ENCODE data around the gene AMPH. TPM values are rescaled to one million over a fixed set of nuclear protein-coding genes. Genes with fewer than 3 reads are reported as not detected.
"Not testable (repeated sequence)": the region's sequence is repeated elsewhere in the genome, so short reads cannot be mapped to it uniquely, and the experiment has no call there.

Gene AMPH
- polyA plus RNA-seq, 3 donors = 15.1 to 17.4 (median 16.4) TPM

GRCh38 chr7:38629651-38630510 is 1.3 kb downstream of the AMPH start:
- DNase-seq (ENCODE audit: low read depth in 3 of 3, low spot score in 2 of 3) = peak in 1 of 3 donors; percentile 7

DNA sequence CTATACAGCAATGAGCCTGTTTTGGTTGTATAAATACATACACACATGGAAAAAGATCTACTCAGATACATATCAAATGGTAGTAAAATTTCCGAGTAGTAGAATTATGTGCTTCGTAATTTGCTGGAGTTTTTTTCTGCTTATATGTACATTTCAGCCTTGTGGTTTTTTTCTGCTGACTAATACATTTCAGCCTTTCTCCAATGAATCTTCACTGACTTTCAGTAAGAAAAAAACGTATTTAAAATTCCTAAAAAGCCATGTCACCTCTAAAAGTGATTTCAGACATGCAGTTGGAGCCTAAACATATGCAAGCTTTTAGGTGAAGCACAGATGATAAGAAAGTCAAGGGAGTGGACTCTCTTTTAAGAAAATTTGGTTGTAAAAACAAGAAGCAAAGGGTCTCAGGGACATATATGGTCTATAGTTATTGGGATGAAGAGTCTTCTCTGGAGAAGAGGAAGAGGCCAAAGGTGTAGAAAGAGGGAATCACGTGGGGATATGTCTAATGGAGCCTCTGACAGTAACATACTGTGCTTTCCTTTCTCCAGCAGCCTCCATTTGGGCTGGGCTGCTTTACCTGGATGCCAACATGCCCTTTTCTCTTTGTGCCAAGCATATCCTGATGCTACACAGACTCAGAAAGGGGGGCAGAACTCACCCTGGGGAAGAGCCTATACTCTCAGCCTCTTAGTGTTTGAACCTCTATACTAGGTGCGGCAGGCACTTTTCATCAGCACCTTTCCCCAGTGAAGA is 2.4 kb downstream of the AMPH start:
- DNase-seq (ENCODE audit: low read depth in 3 of 3, low spot score in 2 of 3) = no peak

- DNase-seq (ENCODE audit: low read depth in 3 of 3, low spot score in 2 of 3) = no peak
Observed at GRCh38 chr7:38625866-38626265, 5.3 kb downstream of the AMPH start.

DNA sequence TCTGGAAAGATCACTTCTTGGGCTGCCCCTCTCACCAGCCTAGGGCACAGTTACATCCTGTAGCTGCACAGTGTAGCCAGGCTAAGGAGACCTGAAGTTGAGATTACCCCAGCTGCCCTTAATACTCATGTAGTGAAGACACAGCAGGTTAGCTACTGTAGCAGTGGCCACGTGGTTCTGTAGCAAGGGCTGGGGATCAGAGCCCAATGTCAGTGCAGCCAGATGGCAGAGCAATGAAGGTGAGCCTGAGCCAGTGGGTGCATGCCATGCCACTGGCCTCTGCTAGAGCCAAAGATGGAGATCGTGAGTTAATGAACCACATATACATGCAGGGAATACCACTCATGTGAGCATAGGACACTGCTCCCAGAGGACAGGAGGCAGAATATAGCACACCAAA is 15.5 kb downstream of the AMPH start:
- DNase-seq (ENCODE audit: low read depth in 3 of 3, low spot score in 2 of 3) = no peak

- DNase-seq (ENCODE audit: low read depth in 3 of 3, low spot score in 2 of 3) = no peak
Observed at GRCh38 chr7:38607466-38607865, 23.7 kb downstream of the AMPH start.

GRCh38 chr7:38600741-38601140 is 30.4 kb downstream of the AMPH start:
- no peak for DNase-seq (ENCODE audit: low read depth in 3 of 3, low spot score in 2 of 3)

GRCh38 chr7:38594949-38595348 is 36.2 kb downstream of the AMPH start:
- no peak for DNase-seq (ENCODE audit: low read depth in 3 of 3, low spot score in 2 of 3)

DNA sequence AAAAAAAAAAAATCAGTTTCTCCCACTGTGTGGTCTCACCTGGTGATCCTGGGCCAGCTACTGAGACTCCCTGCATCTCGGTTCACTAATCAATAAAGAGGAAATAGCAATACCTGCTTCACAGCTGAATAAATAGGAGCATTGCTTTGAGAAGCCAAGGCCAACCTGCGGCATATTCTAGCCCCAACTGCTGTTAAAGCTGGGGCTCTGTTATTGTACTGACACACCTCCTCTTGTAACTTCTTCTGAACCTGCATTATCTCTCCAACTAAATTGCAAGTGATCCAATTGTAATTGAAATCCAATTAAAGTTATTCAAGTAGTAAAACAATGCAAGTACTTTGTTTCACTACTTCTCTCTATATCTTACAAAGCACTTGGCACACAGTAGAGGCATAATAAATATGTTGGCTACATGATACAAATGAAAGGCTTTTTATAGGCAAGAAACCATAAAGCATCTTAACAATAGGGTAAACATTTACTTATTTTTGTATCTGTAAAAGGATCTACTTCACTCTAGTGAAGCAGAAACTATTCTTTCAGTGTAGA is 38.4 kb downstream of the AMPH start:
- no peak for DNase-seq (ENCODE audit: low read depth in 3 of 3, low spot score in 2 of 3)

GRCh38 chr7:38585572-38586354 is 45.4 kb downstream of the AMPH start:
- DNase-seq (ENCODE audit: low read depth in 3 of 3, low spot score in 2 of 3) = no peak

DNA sequence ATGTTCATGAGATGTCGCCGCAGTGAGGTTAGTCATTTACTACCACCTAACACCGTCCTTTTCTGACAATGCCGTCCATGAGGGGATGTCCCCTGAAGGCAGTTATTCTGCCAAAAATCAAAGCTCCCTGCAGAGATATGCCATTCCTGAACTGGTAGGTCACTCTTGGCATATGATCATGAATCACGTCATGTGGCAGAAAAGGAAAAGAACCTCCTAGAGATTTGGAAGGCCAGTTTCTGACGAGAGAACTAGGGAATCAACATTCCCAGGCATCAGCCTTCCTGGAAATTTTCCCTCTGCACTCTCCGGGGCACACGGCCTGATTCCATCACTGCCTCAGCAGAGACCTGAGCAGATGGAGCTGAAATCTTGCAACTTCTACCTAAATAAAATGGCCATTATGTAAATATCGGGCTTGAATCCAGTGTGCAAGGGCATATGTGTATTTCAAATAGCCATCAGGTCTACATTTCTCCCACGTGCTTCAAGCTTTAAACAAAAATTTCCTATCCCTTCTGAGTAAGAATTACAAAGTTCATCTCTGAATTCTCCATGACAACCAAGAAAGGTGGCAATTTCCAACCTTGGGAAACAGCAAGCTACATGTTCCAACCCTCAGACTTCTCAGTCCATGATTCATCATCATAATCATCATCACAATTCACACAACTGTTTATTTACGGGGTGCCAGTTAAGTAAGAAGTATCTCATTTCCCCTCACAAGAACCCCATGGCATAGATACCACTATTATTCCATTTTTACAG is 46.5 kb downstream of the AMPH start:
- no peak for DNase-seq (ENCODE audit: low read depth in 3 of 3, low spot score in 2 of 3)

GRCh38 chr7:38580485-38580884 is 50.7 kb downstream of the AMPH start:
- DNase-seq (ENCODE audit: low read depth in 3 of 3, low spot score in 2 of 3) = no peak

- no peak for DNase-seq (ENCODE audit: low read depth in 3 of 3, low spot score in 2 of 3)
Observed at GRCh38 chr7:38574086-38574485, 57.1 kb downstream of the AMPH start.

DNA sequence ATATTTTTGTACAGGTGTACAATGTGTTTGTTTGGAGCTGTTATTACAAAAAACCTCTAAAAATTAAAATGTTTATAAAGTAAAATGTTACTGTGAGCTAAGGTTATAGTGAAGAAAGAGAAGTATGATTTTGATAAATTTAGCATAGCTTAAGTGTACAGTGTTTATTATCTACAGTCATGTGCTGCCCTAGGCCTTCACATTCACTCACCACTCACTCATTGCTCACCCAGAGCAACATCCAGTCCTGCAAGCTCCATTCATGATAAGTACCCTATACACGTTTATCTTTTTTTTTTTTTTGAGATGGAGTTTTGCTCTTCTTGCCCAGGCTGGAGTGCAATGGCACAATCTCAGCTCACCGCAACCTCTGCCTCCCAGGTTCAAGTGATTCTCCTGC is 59.6 kb downstream of the AMPH start:
- DNase-seq (ENCODE audit: low read depth in 3 of 3, low spot score in 2 of 3) = not testable (repeated sequence)

- DNase-seq (ENCODE audit: low read depth in 3 of 3, low spot score in 2 of 3) = no peak
Observed at GRCh38 chr7:38568497-38568896, 62.7 kb downstream of the AMPH start.

- no peak for DNase-seq (ENCODE audit: low read depth in 3 of 3, low spot score in 2 of 3)
Observed at GRCh38 chr7:38565289-38565688, 65.9 kb downstream of the AMPH start.

GRCh38 chr7:38563741-38564140 is 67.4 kb downstream of the AMPH start:
- DNase-seq (ENCODE audit: low read depth in 3 of 3, low spot score in 2 of 3) = no peak

DNA sequence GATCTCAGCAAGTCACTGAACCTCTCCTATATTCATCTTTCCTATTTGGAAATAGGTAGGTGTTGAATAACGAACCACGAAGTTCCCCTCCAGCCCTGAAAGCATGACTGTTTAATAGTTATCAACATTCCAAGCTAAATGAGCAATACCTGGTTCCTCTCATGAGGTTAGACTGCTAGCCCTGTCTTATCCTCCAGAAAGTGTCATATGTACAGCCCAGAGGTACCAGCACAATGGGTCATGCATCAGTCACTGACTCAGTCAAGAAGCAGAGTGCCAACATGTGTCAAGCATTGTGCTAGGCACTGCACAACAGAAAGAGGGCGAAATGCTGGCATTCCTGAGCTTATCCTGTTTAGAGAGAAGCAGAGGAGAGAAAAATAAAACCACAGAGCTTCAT is 70.0 kb downstream of the AMPH start:
- no peak for DNase-seq (ENCODE audit: low read depth in 3 of 3, low spot score in 2 of 3)

DNA sequence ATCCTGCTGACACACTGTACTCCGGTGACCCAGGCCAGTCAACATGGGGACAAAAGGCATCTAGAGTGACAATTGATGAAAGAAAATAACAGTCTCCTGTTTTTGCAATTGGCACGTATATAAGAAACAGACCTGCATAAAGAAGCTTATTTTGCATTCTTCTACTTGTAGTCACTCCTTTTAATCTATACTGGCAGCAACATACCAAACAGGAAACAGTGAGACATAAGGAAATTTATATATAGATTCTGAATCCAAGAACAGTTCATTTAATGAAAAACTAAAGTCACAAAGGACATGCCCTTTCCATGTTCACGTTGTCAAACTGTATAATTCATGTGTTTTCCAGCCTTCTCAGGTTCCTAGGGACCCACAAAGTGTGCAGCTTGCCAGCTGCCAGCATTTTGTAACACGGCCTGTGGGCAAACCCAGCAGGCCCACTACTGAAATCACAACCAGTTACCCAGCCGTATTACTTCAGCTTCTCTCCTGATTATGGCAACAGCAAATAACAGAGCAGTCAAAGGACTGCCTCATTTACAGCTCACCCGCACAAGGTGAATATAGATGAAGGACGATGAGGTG is 72.3 kb downstream of the AMPH start:
- peak in 1 of 3 donors; percentile 15 for DNase-seq (ENCODE audit: low read depth in 3 of 3, low spot score in 2 of 3)

DNA sequence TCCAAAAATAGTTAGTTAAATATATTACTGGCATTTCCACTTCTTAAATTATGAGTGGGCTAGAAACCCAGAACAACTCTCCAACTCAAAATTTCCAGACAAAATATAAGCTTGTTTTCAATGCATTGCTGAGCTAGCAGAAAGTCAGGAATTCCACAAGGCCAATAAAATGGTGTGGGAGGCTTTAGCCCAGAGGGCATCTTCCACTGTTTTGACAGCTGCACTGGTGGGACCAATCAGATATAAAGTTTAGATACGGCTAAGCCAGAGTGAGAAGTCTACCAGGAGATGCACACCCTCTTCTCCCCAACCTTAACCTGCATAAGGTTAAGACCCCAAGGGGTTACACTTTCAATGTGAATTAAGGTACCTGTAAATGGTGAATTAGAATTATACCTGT is 76.6 kb downstream of the AMPH start:
- DNase-seq (ENCODE audit: low read depth in 3 of 3, low spot score in 2 of 3) = no peak

GRCh38 chr7:38550836-38551235 is 80.3 kb downstream of the AMPH start:
- no peak for DNase-seq (ENCODE audit: low read depth in 3 of 3, low spot score in 2 of 3)

All from right renal cortex interstitium (tissue), 3 donors.